K562 (cell line): Measurements from ENCODE around the gene SEC14L3. TPM values are rescaled to one million over a fixed set of nuclear protein-coding genes. Genes with fewer than 3 reads are reported as not detected.

ENCODE experiments used
- ARNT ChIP-seq, 2 experiments: fragments of 450-650 bp; IDR thresholded peaks; 2 replicates each; pipeline ENCODE4 v1.6.1; 2016; ENCODE audit warnings: mild to moderate bottlenecking in 1 of 2
- BCLAF1 ChIP-seq, 2 experiments: fragments of 450-650 bp in 1 of 2; IDR thresholded peaks; 2 replicates each; pipeline ENCODE4 v1.6.1; 2011 to 2017; ENCODE audit warnings: low read depth in 2 of 2, antibody characterized with exemption in 1 of 2, borderline replicate concordance in 1 of 2, low read length in 1 of 2, mild to moderate bottlenecking in 1 of 2, mixed read lengths in 1 of 2; ENCODE audit not compliant: control insufficient read depth in 1 of 2
- DACH1 ChIP-seq: fragments of 450-650 bp; IDR thresholded peaks from 2 replicates; pipeline ENCODE4 v1.6.1; 2018; ENCODE audit not compliant: partially characterized antibody
- LCOR ChIP-seq: sonication (generic); formaldehyde crosslinking; IDR thresholded peaks from 2 replicates; pipeline ENCODE4 v1.8.0; 2022; ENCODE audit warnings: mild to moderate bottlenecking, missing genetic modification reagents
- MCM2 ChIP-seq: fragments of 450-650 bp; IDR thresholded peaks from 2 replicates; pipeline ENCODE4 v1.6.1; 2017; ENCODE audit warnings: low read depth, mild to moderate bottlenecking
- MEF2A ChIP-seq: IDR thresholded peaks from 2 replicates; pipeline ENCODE4 v1.6.1; 2011; ENCODE audit warnings: low read depth, mild to moderate bottlenecking, low read length, moderate library complexity; ENCODE audit not compliant: control insufficient read depth
- MYC ChIP-seq, 2 experiments: fragments of 250-450 bp in 1 of 2; sonication (Bioruptor Pico) in 1 of 2; IDR thresholded peaks; 2 replicates each; pipeline versions ENCODE4 v1.5.1 to v1.6.1; 2012 to 2021; ENCODE audit warnings: low read depth in 2 of 2, borderline replicate concordance in 1 of 2, improper control_type of control experiment in 1 of 2, low read length in 1 of 2, mild to moderate bottlenecking in 1 of 2, moderate library complexity in 1 of 2
- NR2C1 ChIP-seq, 2 experiments: fragments of 450-650 bp; IDR thresholded peaks; 2 replicates each; pipeline ENCODE4 v1.6.1; 2017; ENCODE audit warnings: mild to moderate bottlenecking in 2 of 2, antibody characterized with exemption in 1 of 2, inconsistent platforms in 1 of 2, missing compliant biosample characterization in 1 of 2, missing genetic modification characterization in 1 of 2
- POLR2B ChIP-seq: fragments of 450-650 bp; IDR thresholded peaks from 2 replicates; pipeline ENCODE4 v1.6.1; 2018; ENCODE audit warnings: low read depth; ENCODE audit not compliant: partially characterized antibody
- POLR3A ChIP-seq: IDR thresholded peaks from 2 replicates; pipeline ENCODE4 v1.6.1; 2011; ENCODE audit warnings: borderline replicate concordance, mild to moderate bottlenecking, moderate library complexity; ENCODE audit not compliant: insufficient read length, insufficient read depth; ENCODE audit errors: extremely low read depth
- RCOR1 ChIP-seq, 2 experiments: IDR thresholded peaks; 2 replicates each; pipeline ENCODE4 v1.6.1; 2012; ENCODE audit warnings: low read depth in 2 of 2, low read length in 2 of 2, borderline replicate concordance in 1 of 2, improper control_type of control experiment in 1 of 2
- SMC3 ChIP-seq: conservative IDR thresholded peaks from 2 replicates; pipeline ENCODE4 v1.6.1; 2011; ENCODE audit warnings: low read depth, low read length, improper control_type of control experiment; ENCODE audit not compliant: insufficient read depth
- TEAD4 ChIP-seq, 2 experiments: sonication (generic) in 1 of 2; formaldehyde crosslinking in 1 of 2; IDR thresholded peaks; 2 replicates each; pipeline versions ENCODE4 v1.6.1 to v1.8.0; 2012 to 2022; ENCODE audit warnings: borderline replicate concordance in 1 of 2, inconsistent platforms in 1 of 2, low read length in 1 of 2, mild to moderate bottlenecking in 1 of 2, missing genetic modification reagents in 1 of 2
- YY1 ChIP-seq, 3 experiments: IDR thresholded peaks; 2 replicates each; pipeline ENCODE4 v1.6.1; 2011; ENCODE audit warnings: low read length in 2 of 3, mild to moderate bottlenecking in 2 of 3, moderate library complexity in 2 of 3, borderline replicate concordance in 1 of 3, control low read depth in 1 of 3, low read depth in 1 of 3; ENCODE audit not compliant: insufficient read depth in 3 of 3, insufficient replicate concordance in 2 of 3, control insufficient read depth in 1 of 3, insufficient read length in 1 of 3; ENCODE audit errors: extremely low read depth in 1 of 3
- ZBTB7A ChIP-seq: IDR thresholded peaks from 2 replicates; pipeline ENCODE4 v1.6.1; 2011; ENCODE audit warnings: low read depth, mild to moderate bottlenecking, low read length, moderate library complexity, borderline replicate concordance; ENCODE audit not compliant: control insufficient read depth
- ZC3H8 ChIP-seq: fragments of 450-650 bp; IDR thresholded peaks from 2 replicates; pipeline ENCODE4 v1.6.1; 2017
- ZFP91 ChIP-seq: sonication (generic); formaldehyde crosslinking; IDR thresholded peaks from 2 replicates; pipeline ENCODE4 v1.8.0; 2022; ENCODE audit warnings: mild to moderate bottlenecking, missing genetic modification reagents
- ZNF224 ChIP-seq: sonication (generic); formaldehyde crosslinking; IDR thresholded peaks from 2 replicates; pipeline ENCODE4 v1.8.0; 2022; ENCODE audit warnings: mild to moderate bottlenecking, missing genetic modification reagents
- ZNF253 ChIP-seq: fragments of 250-450 bp; sonication (Bioruptor Pico); conservative IDR thresholded peaks from 2 replicates; pipeline ENCODE4 v1.6.1; 2021; ENCODE audit warnings: mild to moderate bottlenecking
- ZNF507 ChIP-seq: conservative IDR thresholded peaks from 2 replicates; pipeline ENCODE4 v1.6.1; 2017; ENCODE audit warnings: missing genetic modification characterization, missing compliant biosample characterization
- ZNF830 ChIP-seq: fragments of 250-450 bp; sonication (Bioruptor Pico); IDR thresholded peaks from 2 replicates; pipeline ENCODE4 v1.5.0; 2021; ENCODE audit warnings: mild to moderate bottlenecking
- polyA plus RNA-seq, 8 experiments: library from polyadenylated mRNA; depleted of rRNA in 4 of 8; stranded (reverse) in 5 of 8; unstranded in 3 of 8; fragments of >200 nt; fragmentation: Nextera tagmentation in 2 of 8; fragmentation: Illumina TruSeq in 1 of 8; extraction: Ambion mirVana in 2 of 8; extraction: Trizol in 1 of 8; gene quantifications; 2 replicates each; pipeline versions ENCODE4 v1.2.1 to v1.2.3, GENCODE V29; 2011 to 2014; ENCODE audit warnings: inconsistent platforms in 1 of 8, missing spikeins in 1 of 8
- total RNA-seq, 7 experiments: library from RNA; depleted of rRNA in 6 of 7; stranded (reverse); fragments of >200 nt in 6 of 7; fragmentation: Illumina TruSeq in 2 of 7; extraction: Trizol in 2 of 7; gene quantifications; 2 replicates each; pipeline versions ENCODE4 v1.2.1 to v1.2.3, GENCODE V29; 2011 to 2021; ENCODE audit warnings: low replicate concordance in 1 of 7

Gene SEC14L3
- total and polyA plus RNA-seq, 9 of the 15 experiments (the other 6 are each of a cell fraction or from before 2014, with no cell fraction given) = not detected

- TF ChIP-seq YY1 (IDR thresholded peaks at IDR 0.05; ENCODE audit: borderline replicate concordance in 1 of 3, control insufficient read depth in 1 of 3, extremely low read depth in 1 of 3, insufficient read depth in 3 of 3, insufficient read length in 1 of 3, insufficient replicate concordance in 2 of 3, low read depth in 1 of 3, low read length in 2 of 3) (peak in 2 of 3 experiments; percentile 53 to 86), MEF2A (no peak), LCOR (no peak), ZNF830 (CRISPR knock-in tag) (no peak), NR2C1 (IDR thresholded peaks at IDR 0.05) (no peak), NR2C1 (tag; IDR thresholded peaks at IDR 0.05) (no peak), SMC3 (peak; percentile 57; the same call in 1 of the 2 replicates), POLR3A (no peak), DACH1 (no peak), ZFP91 (CRISPR knock-in tag) (no peak), POLR2B (peak; percentile 51), ZBTB7A (peak; percentile 90), BCLAF1 (IDR thresholded peaks at IDR 0.05; ENCODE audit: borderline replicate concordance in 1 of 2, control insufficient read depth in 1 of 2, low read depth in 2 of 2, low read length in 1 of 2) (peak in 1 of 2 experiments; percentile 74; a peak in 2 of 4 replicates), ZNF253 (CRISPR knock-in tag) (no peak), MCM2 (no peak), ZC3H8 (peak; percentile 89; the same call in 1 of the 2 replicates), ZNF224 (CRISPR knock-in tag) (no peak), MYC (IDR thresholded peaks at IDR 0.05; ENCODE audit: low read depth, low read length) (0 out of 2 replicates have a peak, but pooled peaks have one; percentile 9), MYC (CRISPR knock-in tag; IDR thresholded peaks at IDR 0.05; ENCODE audit: borderline replicate concordance, low read depth) (no peak), ARNT (IDR thresholded peaks at IDR 0.05) (no peak), TEAD4 (IDR thresholded peaks at IDR 0.05; ENCODE audit: low read length) (peak; percentile 33; the same call in 1 of the 2 replicates), TEAD4 (CRISPR knock-in tag; IDR thresholded peaks at IDR 0.05; ENCODE audit: borderline replicate concordance) (no peak), RCOR1 (IDR thresholded peaks at IDR 0.05; ENCODE audit: borderline replicate concordance in 1 of 2, low read depth in 2 of 2, low read length in 2 of 2) (no peak; a peak in 1 of 4 replicates), ZNF507 (no peak)
Measured at GRCh38 chr22:30444632-30445437, 27.0 kb downstream of the SEC14L3 start (continued).
